HepG2 (cell line): ENCODE results near the gene CELA2B. TPM values are rescaled to one million over a fixed set of nuclear protein-coding genes. Genes with fewer than 3 reads are reported as not detected.

Experiments
- ATF7 ChIP-seq, 2 experiments: fragments of 450-650 bp in 1 of 2; sonication (generic) in 1 of 2; formaldehyde crosslinking in 1 of 2; IDR thresholded peaks; 2 replicates each; pipeline versions ENCODE4 v1.4.0 to v1.6.1; 2016 to 2020; ENCODE audit warnings: antibody characterized with exemption in 1 of 2, mild to moderate bottlenecking in 1 of 2, missing genetic modification reagents in 1 of 2
- CREB1 ChIP-seq, 2 experiments: fragments of 450-650 bp in 1 of 2; IDR thresholded peaks; 2 replicates each; pipeline ENCODE4 v1.6.1; 2016 to 2017; ENCODE audit warnings: control low read depth in 1 of 2, mild to moderate bottlenecking in 1 of 2, missing compliant biosample characterization in 1 of 2, missing genetic modification characterization in 1 of 2
- EED ChIP-seq: sonication (generic); formaldehyde crosslinking; IDR thresholded peaks from 2 replicates; pipeline ENCODE4 v1.5.0; 2020; ENCODE audit warnings: mild to moderate bottlenecking, missing genetic modification reagents
- HIVEP1 ChIP-seq: sonication (generic); formaldehyde crosslinking; IDR thresholded peaks from 2 replicates; pipeline ENCODE4 v1.4.0; 2020; ENCODE audit warnings: mild to moderate bottlenecking, missing genetic modification reagents
- TBX2 ChIP-seq: sonication (generic); formaldehyde crosslinking; IDR thresholded peaks from 2 replicates; pipeline ENCODE4 v1.5.0; 2020; ENCODE audit warnings: missing genetic modification reagents, mild to moderate bottlenecking, borderline replicate concordance
- ZKSCAN5 ChIP-seq: sonication (generic); formaldehyde crosslinking; IDR thresholded peaks from 2 replicates; pipeline ENCODE4 v1.5.1; 2020; ENCODE audit warnings: mild to moderate bottlenecking, missing genetic modification reagents
- ZMYM4 ChIP-seq: sonication (generic); formaldehyde crosslinking; IDR thresholded peaks from 2 replicates; pipeline ENCODE4 v1.8.1; 2023; ENCODE audit warnings: mild to moderate bottlenecking, missing genetic modification reagents
- ZNF230 ChIP-seq: sonication (generic); formaldehyde crosslinking; IDR thresholded peaks from 2 replicates; pipeline ENCODE4 v1.4.0; 2020; ENCODE audit warnings: mild to moderate bottlenecking, missing genetic modification reagents
- ZNF30 ChIP-seq: sonication (generic); formaldehyde crosslinking; IDR thresholded peaks from 2 replicates; pipeline ENCODE4 v1.5.0; 2020; ENCODE audit warnings: mild to moderate bottlenecking, missing genetic modification reagents
- ZNF407 ChIP-seq: sonication (generic); formaldehyde crosslinking; IDR thresholded peaks from one replicate; pipeline ENCODE4 v1.5.1; 2020; ENCODE audit warnings: mild to moderate bottlenecking, missing genetic modification reagents; ENCODE audit errors: not compliant biosample characterization
- ZNF512B ChIP-seq: sonication (generic); formaldehyde crosslinking; IDR thresholded peaks from 2 replicates; pipeline ENCODE4 v1.5.1; 2020; ENCODE audit warnings: missing genetic modification reagents, mild to moderate bottlenecking, borderline replicate concordance
- ZNF556 ChIP-seq: sonication (generic); formaldehyde crosslinking; IDR thresholded peaks from 2 replicates; pipeline ENCODE4 v1.4.0; 2020; ENCODE audit warnings: mild to moderate bottlenecking, missing genetic modification reagents, borderline replicate concordance
- ZUFSP ChIP-seq: sonication (generic); formaldehyde crosslinking; IDR thresholded peaks from 2 replicates; pipeline ENCODE4 v1.9.0; 2021; ENCODE audit warnings: missing genetic modification reagents, mild to moderate bottlenecking, borderline replicate concordance
- polyA plus RNA-seq, 8 experiments: library from polyadenylated mRNA; depleted of rRNA in 3 of 8; stranded (reverse) in 7 of 8; unstranded in 1 of 8; fragments of >200 nt; fragmentation: Illumina TruSeq in 4 of 8; extraction: Trizol in 4 of 8; gene quantifications; 2 replicates each; pipeline versions ENCODE4 v1.2.1 to v1.2.3, GENCODE V29; 2011 to 2016; ENCODE audit warnings: low read depth in 4 of 8, missing spikeins in 1 of 8, mixed read lengths in 1 of 8; ENCODE audit not compliant: insufficient read depth in 1 of 8
- total RNA-seq, 5 experiments: library from RNA; depleted of rRNA; stranded (reverse); fragments of >200 nt; fragmentation: Illumina TruSeq; extraction: Trizol; gene quantifications; 2 replicates each; pipeline ENCODE4 v1.2.3, GENCODE V29; 2016; ENCODE audit warnings: low read depth in 1 of 5

CELA2B gene
- total and polyA plus RNA-seq, 2 of the 13 experiments (the other 11 are each of a cell fraction or from before 2014, with no cell fraction given) = not detected

DNA sequence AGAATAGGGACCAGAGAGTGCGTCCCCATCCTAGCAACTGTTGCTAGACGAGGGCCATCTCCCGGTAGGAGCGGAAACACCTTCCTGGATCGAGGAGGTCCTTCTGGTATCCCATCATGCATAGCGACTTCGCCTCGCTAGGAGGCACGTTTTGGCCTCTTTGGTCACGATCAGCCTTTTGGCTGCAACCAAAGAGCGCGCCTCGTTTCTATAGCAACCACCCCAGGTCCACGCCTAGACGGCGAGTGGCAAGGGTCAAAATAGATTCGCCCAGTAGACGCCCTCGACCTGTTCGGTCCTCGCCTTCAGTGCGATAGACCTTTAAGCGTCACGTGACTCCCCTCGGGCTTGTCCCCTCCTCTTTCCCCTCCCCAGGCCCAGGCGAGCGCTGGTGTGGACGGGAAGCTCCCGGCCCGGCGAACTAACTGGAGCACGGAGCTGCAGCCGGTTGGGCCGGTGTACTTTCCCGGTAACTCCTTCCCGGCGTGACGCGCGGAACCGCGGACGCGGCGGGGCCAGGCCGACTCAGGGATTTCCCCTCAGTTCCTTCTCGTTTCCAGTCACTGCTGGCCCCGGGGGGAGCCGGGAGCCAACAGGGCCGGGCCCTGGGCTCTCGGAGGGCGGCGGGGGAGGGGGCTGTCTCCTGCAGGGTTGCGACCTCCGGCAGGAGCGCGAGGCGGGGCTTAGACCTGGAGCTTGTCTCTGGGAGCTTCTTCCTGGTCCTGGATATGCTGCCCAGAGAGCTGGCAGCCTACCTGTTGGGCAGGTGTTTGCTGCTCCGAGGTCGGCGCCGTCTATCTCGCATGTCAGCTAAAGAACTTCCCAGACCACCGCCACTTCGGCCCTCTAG is 50.8 kb downstream of the CELA2B start, which contains the start of gene DNAJC16 (continued):
- no peak for TF ChIP-seq ATF7 (IDR thresholded peaks at IDR 0.05)
- TF ChIP-seq ATF7 (CRISPR knock-in tag; IDR thresholded peaks at IDR 0.05) = peak; percentile 68
- TF ChIP-seq ZNF30 (CRISPR knock-in tag) = no peak
- TF ChIP-seq ZNF556 (CRISPR knock-in tag) = peak; percentile 91; the same call in 1 of the 2 replicates
- TF ChIP-seq ZNF407 (CRISPR knock-in tag) = peak; percentile 76
- peak; percentile 81 for TF ChIP-seq CREB1 (IDR thresholded peaks at IDR 0.05)
- peak; percentile 84 for TF ChIP-seq CREB1 (CRISPR knock-in tag; IDR thresholded peaks at IDR 0.05)
- peak; percentile 85 for TF ChIP-seq HIVEP1 (CRISPR knock-in tag)
- TF ChIP-seq TBX2 (CRISPR knock-in tag) = peak; percentile 93
- TF ChIP-seq ZUFSP (CRISPR knock-in tag) = no peak
- TF ChIP-seq ZNF512B = no peak
- TF ChIP-seq ZNF230 (CRISPR knock-in tag) = no peak
- TF ChIP-seq ZKSCAN5 (CRISPR knock-in tag) = no peak
- TF ChIP-seq EED (CRISPR knock-in tag) = 0 out of 2 replicates have a peak, but pooled peaks have one; percentile 78
- TF ChIP-seq ZMYM4 (CRISPR knock-in tag) = peak; percentile 86
